ENCODE data around the gene LYRM4.

The LYRM4 gene

DNA sequence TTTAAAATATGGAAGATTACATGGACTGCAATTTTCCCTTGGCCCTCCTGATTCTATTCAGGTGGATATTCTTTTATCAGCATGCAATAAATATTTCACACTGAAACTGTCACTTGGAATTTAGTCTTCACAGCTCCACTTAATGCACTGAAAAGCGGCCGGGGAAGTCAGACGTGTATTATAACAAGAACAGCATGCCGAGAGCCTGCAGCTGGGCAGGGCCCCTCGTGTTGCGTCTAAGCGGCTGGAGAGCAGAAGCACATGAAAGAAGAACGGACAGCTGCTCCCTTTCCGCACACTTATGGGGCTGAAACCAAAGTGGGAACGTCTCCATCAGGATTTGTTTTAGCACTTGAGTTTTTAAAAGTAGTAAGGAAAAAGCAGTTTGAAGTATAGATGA is 57.2 kb downstream of the LYRM4 start:
- DNase-seq, result no peak

- no peak for DNase-seq
Measured at GRCh38 chr6:5202941-5203340, 57.8 kb downstream of the LYRM4 start.

DNA sequence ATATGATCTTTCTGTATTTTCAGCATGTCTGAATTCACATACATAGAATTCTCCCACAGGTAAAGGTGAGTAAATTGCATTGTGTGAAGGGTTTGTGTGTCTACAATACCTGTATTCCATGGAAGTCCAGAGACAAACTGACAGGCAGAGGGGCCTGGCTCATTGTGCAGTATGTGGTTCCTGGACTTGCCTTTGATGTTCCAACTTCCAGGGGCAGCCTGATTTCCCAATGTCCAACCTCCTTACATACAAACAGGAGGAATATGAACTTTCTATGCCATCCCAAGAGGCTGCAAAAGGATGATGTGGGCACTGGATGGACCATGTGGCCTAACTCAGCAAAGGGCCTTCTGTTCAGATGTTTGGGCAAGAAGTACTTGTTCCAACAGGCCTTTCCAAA is 58.5 kb downstream of the LYRM4 start:
- no peak for DNase-seq

GRCh38 chr6:5201271-5201670 is 59.5 kb downstream of the LYRM4 start:
- DNase-seq, result no peak

- no peak for DNase-seq
Measured at GRCh38 chr6:5199702-5200101, 61.0 kb downstream of the LYRM4 start.

DNA sequence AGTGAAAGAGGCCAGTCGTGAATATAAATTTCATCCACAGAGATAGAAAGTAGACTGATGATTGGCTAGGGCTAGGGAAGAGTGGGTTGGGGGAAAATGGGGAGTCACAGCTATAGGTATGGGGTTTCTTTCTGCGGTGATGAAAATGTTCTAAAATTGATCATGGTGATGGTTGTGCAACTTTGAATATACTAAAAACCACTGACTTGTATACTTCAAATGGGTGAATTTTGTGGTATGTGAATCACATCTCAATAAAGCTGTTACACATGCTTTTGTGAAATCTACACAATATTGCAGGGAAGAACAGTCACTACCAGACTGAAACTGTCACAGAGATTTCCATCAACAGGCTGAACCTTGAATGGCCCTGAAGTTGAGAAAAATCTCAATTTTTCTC is 61.5 kb downstream of the LYRM4 start:
- no peak for DNase-seq

DNA sequence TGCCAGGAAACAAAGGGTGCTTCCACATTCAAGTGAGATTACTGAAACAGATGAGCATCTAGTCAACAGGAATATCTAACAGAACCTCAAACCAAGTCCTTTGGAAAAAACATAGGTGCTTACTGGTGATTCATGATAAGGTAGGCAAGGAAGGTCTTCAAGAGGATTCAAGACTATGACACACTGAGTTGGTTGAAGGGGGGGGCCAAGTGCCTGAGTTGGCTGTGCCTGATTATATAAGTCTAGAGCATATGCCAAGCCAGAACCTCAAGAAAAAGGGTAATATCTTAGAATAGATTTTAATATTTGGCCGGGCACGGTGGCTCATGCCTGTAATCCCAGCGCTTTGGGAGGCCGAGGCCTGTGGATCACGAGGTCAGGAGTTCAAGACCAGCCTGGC is 63.7 kb downstream of the LYRM4 start:
- DNase-seq, result no peak

GRCh38 chr6:5192135-5192794 is 68.5 kb downstream of the LYRM4 start:
- DNase-seq, result no peak

DNA sequence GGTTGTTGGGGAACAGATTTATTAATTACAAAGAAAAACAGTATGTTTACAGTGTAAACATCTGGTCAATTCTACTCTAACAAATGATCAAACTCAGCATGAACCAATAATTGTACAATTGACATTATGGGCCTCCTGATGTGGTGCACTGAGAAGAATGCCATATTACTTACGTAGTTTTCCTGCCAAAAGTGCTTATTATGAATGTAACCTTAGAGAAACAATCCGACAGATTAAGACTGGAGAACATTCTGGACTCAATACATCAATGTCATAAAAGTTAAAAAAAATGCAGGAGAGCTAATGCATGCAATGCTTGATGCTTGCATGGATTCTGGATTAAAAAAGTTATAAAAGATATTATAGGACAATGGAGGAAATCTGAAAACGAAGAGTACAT is 69.0 kb downstream of the LYRM4 start:
- DNase-seq, result no peak

DNA sequence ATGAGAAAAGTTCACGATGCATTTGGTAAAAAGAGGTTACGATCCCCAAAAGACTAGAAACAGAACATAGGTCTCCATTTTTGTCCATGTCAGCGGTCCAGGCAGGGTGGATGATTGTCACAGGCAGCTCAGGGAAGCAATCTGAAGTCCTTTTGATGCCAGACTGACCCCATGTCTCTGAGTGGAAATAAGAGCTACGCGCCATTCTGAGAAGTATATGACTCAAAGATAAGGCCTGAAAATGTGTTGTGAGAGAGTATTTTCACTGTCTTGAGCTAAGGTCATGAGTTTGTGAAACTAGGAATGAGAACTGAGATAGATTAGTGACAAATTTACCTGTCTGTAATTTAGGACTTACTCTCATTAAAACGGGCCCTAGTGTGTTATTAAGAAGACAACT is 69.5 kb downstream of the LYRM4 start:
- DNase-seq, result no peak

DNA sequence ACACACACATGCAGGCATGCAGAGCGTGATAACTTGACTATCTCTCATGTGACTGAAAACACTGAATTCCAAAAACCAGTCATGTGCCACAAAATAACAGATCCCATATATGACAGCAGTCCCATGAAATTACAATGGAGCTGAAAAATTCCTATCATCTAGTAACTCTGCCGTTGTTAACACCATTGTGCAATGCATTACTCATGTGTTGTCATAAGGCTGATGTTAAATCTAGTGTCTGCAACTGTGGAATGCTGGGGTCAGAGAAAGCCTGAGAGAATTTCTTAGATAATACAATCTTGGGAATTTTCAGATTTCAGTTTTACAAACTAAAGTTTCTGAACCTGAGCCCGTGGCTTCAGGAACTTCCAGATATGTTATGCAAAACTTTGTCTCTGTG is 70.2 kb downstream of the LYRM4 start:
- DNase-seq, result no peak

GRCh38 chr6:5188646-5189045 is 72.1 kb downstream of the LYRM4 start:
- no peak for DNase-seq

DNA sequence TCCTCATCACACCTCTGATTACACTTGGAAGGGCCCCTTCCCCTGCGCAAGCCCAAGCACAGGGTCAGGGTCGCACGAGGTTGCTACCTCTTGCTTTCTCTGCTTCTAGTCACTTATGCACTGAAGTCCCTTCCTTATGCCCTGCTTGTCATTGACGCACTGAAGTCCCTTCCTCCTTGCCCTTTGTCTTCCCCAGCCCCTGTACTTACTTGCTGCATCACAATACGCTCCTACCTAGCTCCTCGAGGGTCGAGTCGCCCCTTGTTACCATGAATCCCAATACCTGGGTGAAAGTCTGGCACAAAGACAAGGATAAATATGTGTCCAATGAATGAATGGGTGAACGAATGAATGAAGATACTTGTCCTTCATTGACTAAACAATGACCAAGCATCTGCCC is 75.9 kb downstream of the LYRM4 start:
- no peak for DNase-seq

GRCh38 chr6:5184218-5184617 is 76.5 kb downstream of the LYRM4 start:
- DNase-seq, result no peak

GRCh38 chr6:5181510-5182317 is 79.0 kb downstream of the LYRM4 start:
- DNase-seq, result no peak

GRCh38 chr6:5180636-5181035 is 80.1 kb downstream of the LYRM4 start:
- no peak for DNase-seq

GRCh38 chr6:5179917-5180316 is 80.8 kb downstream of the LYRM4 start:
- DNase-seq, result no peak

GRCh38 chr6:5178806-5179205 is 81.9 kb downstream of the LYRM4 start:
- DNase-seq, result no peak

- DNase-seq, result no peak
Measured at GRCh38 chr6:5175635-5176034, 85.1 kb downstream of the LYRM4 start.

GRCh38 chr6:5174756-5175549 is 85.8 kb downstream of the LYRM4 start:
- no peak for DNase-seq

- peak; percentile 19 for DNase-seq
Measured at GRCh38 chr6:5174244-5174643, 86.5 kb downstream of the LYRM4 start.

DNA sequence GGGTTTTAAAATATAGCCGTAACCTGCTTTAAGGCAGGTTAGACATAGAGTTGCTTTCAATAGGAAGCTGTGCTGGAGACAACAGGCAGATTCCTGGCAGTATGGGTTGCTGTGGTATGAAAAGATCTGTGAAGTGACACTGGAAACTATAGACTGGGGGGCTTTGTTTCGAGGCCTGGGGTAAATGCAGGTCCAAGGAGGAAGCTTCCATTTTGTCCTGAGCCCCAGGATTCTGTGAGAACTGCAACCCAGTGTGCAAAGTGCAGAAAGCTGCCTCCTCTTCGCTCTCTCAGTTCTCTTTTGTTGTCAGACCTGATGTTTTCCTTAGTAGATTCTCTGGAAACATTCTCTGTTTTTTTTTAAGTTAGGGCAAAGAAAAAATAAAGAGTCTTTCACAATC is 86.9 kb downstream of the LYRM4 start:
- no peak for DNase-seq

DNA sequence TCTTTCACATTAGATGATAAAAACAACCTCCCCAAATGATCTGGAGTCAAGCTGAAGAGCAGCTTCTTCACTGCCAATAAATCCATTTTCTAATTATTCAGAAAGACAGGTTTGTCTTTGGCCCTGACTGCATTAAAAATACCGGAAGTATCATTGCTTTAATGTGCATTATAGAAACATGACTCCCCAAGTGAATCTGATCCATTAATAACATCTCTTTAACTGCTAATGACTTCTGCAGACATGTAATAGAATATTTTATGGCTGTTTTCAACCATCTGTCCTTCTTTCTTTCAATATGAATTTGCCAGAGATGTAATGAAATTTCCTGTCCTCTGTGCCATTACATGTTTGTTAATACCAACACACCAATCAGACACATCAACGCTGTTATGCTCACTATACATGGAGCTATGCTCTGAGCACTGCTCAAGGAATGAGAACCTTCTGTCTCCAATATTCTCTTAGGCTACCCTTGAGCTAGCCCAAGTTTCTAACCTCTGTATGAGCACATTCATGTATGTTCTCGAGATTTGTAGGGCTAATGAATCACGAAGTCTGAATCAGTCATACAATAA is 87.8 kb downstream of the LYRM4 start:
- DNase-seq, result no peak

Data from activated T-cell treated with anti-CD3 and anti-CD28 coated beads for 4 hours (primary cell).